Breast epithelium (tissue), 3 donors: Measurements from ENCODE around the gene ITPRIPL2.

Experiments used
- POLR2AphosphoS5 ChIP-seq, 3 donors: sonication (generic); formaldehyde crosslinking; IDR thresholded peaks; one replicate each; pipeline ENCODE4 v1.6.1; 2017; ENCODE audit warnings: antibody characterized with exemption in 3 of 3
- TF ChIP-seq, protein P1 (sequence below), 3 donors: fragments of 450-650 bp; IDR thresholded peaks; one replicate each; pipeline ENCODE4 v1.5.1; 2016 to 2017; ENCODE audit warnings: antibody characterized with exemption in 3 of 3, mild to moderate bottlenecking in 3 of 3, moderate library complexity in 3 of 3

DNA sequence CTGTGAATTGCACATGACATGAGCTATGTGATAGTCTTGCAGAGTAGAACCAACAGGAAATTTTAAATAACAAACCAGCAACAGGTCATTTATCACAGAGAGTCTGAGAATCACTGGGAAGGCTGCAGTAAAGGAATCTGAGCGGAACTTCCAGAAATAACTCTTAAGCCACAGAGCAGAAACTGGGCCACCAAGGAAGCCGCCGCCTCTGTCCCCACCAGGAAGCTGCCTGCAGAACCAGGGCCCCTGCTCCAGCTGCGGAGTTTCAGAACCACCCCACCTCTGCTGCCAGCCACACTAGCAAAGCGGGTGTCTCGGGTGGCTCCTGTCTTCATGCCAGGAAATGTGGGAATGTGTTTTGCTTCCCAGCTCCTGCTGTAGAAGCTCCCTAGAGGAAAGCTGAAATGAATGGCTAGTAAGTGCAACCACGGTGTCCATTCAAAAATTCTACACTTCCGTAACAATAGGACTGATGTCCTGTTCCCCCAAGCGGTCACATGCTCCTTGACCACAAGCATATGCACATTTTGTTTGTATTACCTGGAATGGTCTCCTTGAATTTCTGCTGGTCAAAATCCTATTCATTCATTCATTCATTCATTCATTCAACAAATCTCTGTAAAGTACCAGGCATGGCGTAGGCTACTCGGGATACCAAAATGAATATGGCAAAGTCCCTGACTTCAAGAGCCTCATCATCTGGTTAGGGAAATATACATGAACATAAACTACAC, 7.7 kb upstream of the ITPRIPL2 start:
- TF ChIP-seq, protein P1, sequence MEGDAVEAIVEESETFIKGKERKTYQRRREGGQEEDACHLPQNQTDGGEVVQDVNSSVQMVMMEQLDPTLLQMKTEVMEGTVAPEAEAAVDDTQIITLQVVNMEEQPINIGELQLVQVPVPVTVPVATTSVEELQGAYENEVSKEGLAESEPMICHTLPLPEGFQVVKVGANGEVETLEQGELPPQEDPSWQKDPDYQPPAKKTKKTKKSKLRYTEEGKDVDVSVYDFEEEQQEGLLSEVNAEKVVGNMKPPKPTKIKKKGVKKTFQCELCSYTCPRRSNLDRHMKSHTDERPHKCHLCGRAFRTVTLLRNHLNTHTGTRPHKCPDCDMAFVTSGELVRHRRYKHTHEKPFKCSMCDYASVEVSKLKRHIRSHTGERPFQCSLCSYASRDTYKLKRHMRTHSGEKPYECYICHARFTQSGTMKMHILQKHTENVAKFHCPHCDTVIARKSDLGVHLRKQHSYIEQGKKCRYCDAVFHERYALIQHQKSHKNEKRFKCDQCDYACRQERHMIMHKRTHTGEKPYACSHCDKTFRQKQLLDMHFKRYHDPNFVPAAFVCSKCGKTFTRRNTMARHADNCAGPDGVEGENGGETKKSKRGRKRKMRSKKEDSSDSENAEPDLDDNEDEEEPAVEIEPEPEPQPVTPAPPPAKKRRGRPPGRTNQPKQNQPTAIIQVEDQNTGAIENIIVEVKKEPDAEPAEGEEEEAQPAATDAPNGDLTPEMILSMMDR (IDR thresholded peaks at IDR 0.05), result no peak
- no peak for TF ChIP-seq POLR2AphosphoS5 (IDR thresholded peaks at IDR 0.05)
